ENCODE results near the gene CUTC.

GRCh38 chr10:99782447-99783286 lies 50.6 kb downstream of the CUTC start, which contains the start of gene ABCC2:
- TF ChIP-seq CTCF (IDR thresholded peaks at IDR 0.05) (no peak), POLR2A (IDR thresholded peaks at IDR 0.05) (no peak)

Data from Peyer's patch (tissue), 4 donors.